K562 (cell line): ENCODE measurements around the gene LRRC8A. TPM values are rescaled to one million over a fixed set of nuclear protein-coding genes. Genes with fewer than 3 reads are reported as not detected.

Experiments used
- ATAC-seq: fragments of 200-7000 bp; cut with Tn5 transposase; 3 replicates; pipeline ENCODE4 v1.9.1; 2020; ENCODE audit warnings: moderate library complexity
- BruUV-seq: library from RNA; stranded (reverse); fragments of 400-500 nt; replicated peaks from 2 replicates; lab custom pipeline; 2021; lab: Mats Ljungman, UMichigan
- CTCF ChIA-PET: fragments of 300-600 bp; formaldehyde crosslinking; extraction: SDS; loops from one replicate; lab custom pipeline; 2021; ENCODE audit warnings: low intra/inter-chr PET ratio; lab: Yijun Ruan, JAX
- POLR2A ChIA-PET: fragments of 300-600, 350-650 bp; sonication (Branson Sonifier 250); formaldehyde crosslinking; extraction: SDS; loops from one replicate; lab custom pipeline; 2021; ENCODE audit warnings: antibody characterized with exemption, inconsistent platforms; lab: Yijun Ruan, JAX
- DNase-seq, 4 experiments: peaks; one replicate each; pipeline versions ENCODE4 v3.0.0 to v3.0.0-alpha.2; 2011 to 2018; ENCODE audit warnings: low spot score in 3 of 4, mixed read lengths in 3 of 4; ENCODE audit errors: extremely low read depth in 1 of 4
- FAIRE-seq: peaks from 2 replicates; lab custom pipeline; 2011; peaks lifted over from hg19 to GRCh38; lab: Jason Lieb, UNC
- H2AFZ ChIP-seq: 2 replicates; pipeline ENCODE4 v1.6.0; 2011; ENCODE audit warnings: low read depth, low read length, control low read depth, inconsistent platforms
- H3K27ac ChIP-seq: fragments of 200-600 bp; 3 replicates; pipeline ENCODE4 v1.8.0; 2011; ENCODE audit warnings: low read depth, mild to moderate bottlenecking, control low read depth, inconsistent platforms, low read length, moderate library complexity, mixed read lengths; ENCODE audit errors: extremely low read depth
- H3K27me3 ChIP-seq, 2 experiments: fragments of 300-600 bp in 1 of 2; 2 replicates in 1 of 2; 3 replicates in 1 of 2; pipeline versions ENCODE4 v1.6.0 to v1.8.0; 2011; ENCODE audit warnings: inconsistent platforms in 2 of 2, low read length in 2 of 2, mild to moderate bottlenecking in 1 of 2, mixed read lengths in 1 of 2, moderate library complexity in 1 of 2; ENCODE audit not compliant: control insufficient read depth in 2 of 2, insufficient read depth in 2 of 2
- H3K36me3 ChIP-seq: fragments of 300-600 bp; 3 replicates; pipeline ENCODE4 v1.8.0; 2011; ENCODE audit warnings: mild to moderate bottlenecking, low read length, inconsistent platforms; ENCODE audit not compliant: control insufficient read depth, insufficient read depth
- H3K4me1 ChIP-seq, 2 experiments: fragments of 200-600 bp in 1 of 2; replicated peaks in 1 of 2; 2 replicates in 1 of 2; 3 replicates in 1 of 2; pipeline versions ENCODE4 v1.5.1 to v1.8.0; 2011; ENCODE audit warnings: inconsistent platforms in 2 of 2, low read length in 2 of 2, mild to moderate bottlenecking in 1 of 2, mixed read lengths in 1 of 2, moderate library complexity in 1 of 2; ENCODE audit not compliant: control insufficient read depth in 2 of 2, insufficient read depth in 2 of 2
- H3K4me2 ChIP-seq: 2 replicates; pipeline ENCODE4 v1.6.1; 2011; ENCODE audit warnings: low read length, control low read depth, inconsistent platforms, mixed read lengths; ENCODE audit not compliant: insufficient read depth
- H3K4me3 ChIP-seq: fragments of 200-600 bp; sonication (generic), shearing (Covaris generic); 2 replicates; pipeline ENCODE4 v1.5.1; 2016; ENCODE audit warnings: control low read depth, inconsistent platforms
- H3K79me2 ChIP-seq: fragments of 200-600 bp; 3 replicates; pipeline ENCODE4 v1.8.0; 2011; ENCODE audit warnings: low read length, inconsistent platforms; ENCODE audit not compliant: control insufficient read depth, insufficient read depth
- H3K9ac ChIP-seq, 2 experiments: 2 replicates each; pipeline versions ENCODE4 v1.6.0 to v1.6.1; 2011; ENCODE audit warnings: low read depth in 2 of 2, low read length in 2 of 2, control low read depth in 1 of 2, inconsistent platforms in 1 of 2, mild to moderate bottlenecking in 1 of 2, mixed read lengths in 1 of 2; ENCODE audit not compliant: insufficient read depth in 1 of 2
- H3K9me1 ChIP-seq: one replicate; pipeline ENCODE4 v1.6.0; 2011; ENCODE audit warnings: inconsistent platforms, mild to moderate bottlenecking, low read length, moderate library complexity; ENCODE audit not compliant: control insufficient read depth, insufficient read depth
- H3K9me3 ChIP-seq: replicated peaks from 2 replicates; pipeline ENCODE4 v1.5.1; 2011; ENCODE audit warnings: low read depth, low read length, inconsistent platforms; ENCODE audit not compliant: control insufficient read depth, insufficient read depth
- H4K20me1 ChIP-seq: replicated peaks from 2 replicates; pipeline ENCODE4 v1.6.1; 2011; ENCODE audit warnings: low read length, inconsistent platforms, mixed read lengths; ENCODE audit not compliant: control insufficient read depth, insufficient read depth
- HMG20B ChIP-seq: fragments of 250-450 bp; sonication (Bioruptor Pico); IDR thresholded peaks from 2 replicates; pipeline ENCODE4 v1.5.0; 2021; ENCODE audit warnings: mild to moderate bottlenecking
- NFIC ChIP-seq: fragments of 450-650 bp; IDR thresholded peaks from 2 replicates; pipeline ENCODE4 v1.6.1; 2017; ENCODE audit warnings: mild to moderate bottlenecking, inconsistent platforms
- ZNF77 ChIP-seq: fragments of 250-450 bp; sonication (Bioruptor Pico); IDR thresholded peaks from 2 replicates; pipeline ENCODE4 v1.5.0; 2020
- WGBS: fragments of 100-300 bp; shearing (Covaris generic); methylation state at CpG from one replicate; pipeline ENCODE4 v1.1.6; 2016; ENCODE audit warnings: low coverage, mixed read lengths; ENCODE audit not compliant: insufficient coverage; ENCODE audit errors: missing lambda C conversion rate; 5-methylcytosine and 5-hydroxymethylcytosine counted together
- in situ Hi-C: fragments of 300-500 bp; cut with MboI; formaldehyde crosslinking; loops from 4 replicates; pipeline ENCODE4 v1.15.0; 2018; ENCODE audit warnings: inconsistent platforms, mixed read lengths
- intact Hi-C: fragments of 100-400 bp; cut with micrococcal nuclease; formaldehyde crosslinking; loops from 2 replicates; pipeline ENCODE4 v1.14.2; 2022
- polyA plus RNA-seq, 8 experiments: library from polyadenylated mRNA; depleted of rRNA in 4 of 8; stranded (reverse) in 5 of 8; unstranded in 3 of 8; fragments of >200 nt; fragmentation: Nextera tagmentation in 2 of 8; fragmentation: Illumina TruSeq in 1 of 8; extraction: Ambion mirVana in 2 of 8; extraction: Trizol in 1 of 8; gene quantifications; 2 replicates each; pipeline versions ENCODE4 v1.2.1 to v1.2.3, GENCODE V29; 2011 to 2014; ENCODE audit warnings: inconsistent platforms in 1 of 8, missing spikeins in 1 of 8
- total RNA-seq, 7 experiments: library from RNA; depleted of rRNA in 6 of 7; stranded (reverse); fragments of >200 nt in 6 of 7; fragmentation: Illumina TruSeq in 2 of 7; extraction: Trizol in 2 of 7; gene quantifications; 2 replicates each; pipeline versions ENCODE4 v1.2.1 to v1.2.3, GENCODE V29; 2011 to 2021; ENCODE audit warnings: low replicate concordance in 1 of 7
- TF ChIP-seq, protein P1 (sequence below): fragments of 250-450 bp; sonication (Bioruptor Pico); IDR thresholded peaks from 2 replicates; pipeline ENCODE4 v1.4.0; 2020

The LRRC8A gene
- total and polyA plus RNA-seq, 9 of the 15 experiments (the other 6 are each of a cell fraction or from before 2014, with no cell fraction given): 2.9 to 24.7 (median 8.9) TPM

DNA sequence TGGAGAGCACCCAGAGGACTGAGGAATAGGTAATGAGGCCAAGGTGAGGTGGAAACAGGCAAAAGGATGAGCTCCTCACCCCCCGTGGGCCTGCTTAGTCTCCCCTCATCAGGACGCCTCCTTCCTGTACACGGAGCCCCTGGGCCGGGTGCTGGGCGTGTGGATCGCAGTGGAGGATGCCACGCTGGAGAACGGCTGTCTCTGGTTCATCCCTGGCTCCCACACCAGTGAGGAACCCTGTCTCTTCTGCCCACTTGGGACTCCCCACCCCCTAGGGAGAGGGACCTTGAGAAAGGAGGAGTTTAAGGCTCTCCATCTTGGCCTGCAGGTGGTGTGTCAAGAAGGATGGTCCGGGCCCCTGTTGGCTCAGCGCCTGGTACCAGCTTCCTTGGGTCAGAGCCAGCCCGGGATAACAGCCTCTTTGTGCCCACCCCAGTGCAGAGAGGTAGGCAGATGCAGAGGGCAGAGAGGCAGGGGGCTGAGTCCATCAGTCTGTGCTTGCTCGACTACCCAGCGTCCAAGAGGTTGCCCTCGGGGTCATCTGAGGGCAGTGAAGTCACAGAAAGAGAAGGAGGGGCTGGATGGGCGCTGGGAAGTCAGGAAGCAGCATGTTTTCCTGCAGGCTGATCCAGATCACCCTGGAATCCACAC is 58.5 kb downstream of the LRRC8A start:
- intact Hi-C loops: no loop called here
- Histone ChIP-seq H4K20me1 (no peaks in the 10 kb centered on the region), H2AFZ (no peak overlapping the region), H3K9ac (peak overlapping the region in 1 of 2 experiments; percentile 14; a peak in 1 of 4 replicates), H3K4me1 (peaks cover 17 to 31% of the 10 kb centered on the region in 2 experiments), H3K27ac (no peak overlapping the region), H3K4me2 (no peak overlapping the region), H3K79me2 (peaks cover under 1% of the 10 kb centered on the region; the same call in 2 of the 3 replicates), H3K27me3 (no peaks in the 10 kb centered on the region), H3K9me1 (peaks cover 2% of the 10 kb centered on the region), H3K4me3 (no peak overlapping the region), H3K9me3 (no peaks in the 10 kb centered on the region), H3K36me3 (peaks cover 3% of the 10 kb centered on the region; the same call in 1 of the 3 replicates)
- no TSS peak for BruUV-seq
- no peak for FAIRE-seq
- in situ Hi-C loops: no loop called here
- 62% methylated on average over 15 of the region's 15 CpGs for WGBS
- ATAC-seq: no peak
- no peak for DNase-seq
- ChIA-PET POLR2A (no interaction called here), CTCF (no interaction called here)
- TF ChIP-seq NFIC (peak; percentile 17; the same call in 1 of the 2 replicates), HMG20B (no peak), ZNF77 (CRISPR knock-in tag) (no peak)
- TF ChIP-seq, protein P1, sequence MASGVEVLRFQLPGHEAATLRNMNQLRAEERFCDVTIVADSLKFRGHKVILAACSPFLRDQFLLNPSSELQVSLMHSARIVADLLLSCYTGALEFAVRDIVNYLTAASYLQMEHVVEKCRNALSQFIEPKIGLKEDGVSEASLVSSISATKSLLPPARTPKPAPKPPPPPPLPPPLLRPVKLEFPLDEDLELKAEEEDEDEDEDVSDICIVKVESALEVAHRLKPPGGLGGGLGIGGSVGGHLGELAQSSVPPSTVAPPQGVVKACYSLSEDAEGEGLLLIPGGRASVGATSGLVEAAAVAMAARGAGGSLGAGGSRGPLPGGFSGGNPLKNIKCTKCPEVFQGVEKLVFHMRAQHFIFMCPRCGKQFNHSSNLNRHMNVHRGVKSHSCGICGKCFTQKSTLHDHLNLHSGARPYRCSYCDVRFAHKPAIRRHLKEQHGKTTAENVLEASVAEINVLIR (CRISPR knock-in tag): no peak
